Large intestine (tissue), 3 donors: Measurements from ENCODE around the gene SERINC2. TPM values are rescaled to one million over a fixed set of nuclear protein-coding genes. Genes with fewer than 3 reads are reported as not detected.
"Not testable (repeated sequence)": the region's sequence is repeated elsewhere in the genome, so short reads cannot be mapped to it uniquely, and the experiment has no call there.

ENCODE experiments used
- DNase-seq, 2 donors: peaks; one replicate each; pipeline versions ENCODE4 v3.0.0 to v3.0.0-alpha.2; 2013
- H3K27ac ChIP-seq: one replicate; pipeline ENCODE4 v1.5.1; 2013; ENCODE audit warnings: low read length
- H3K27me3 ChIP-seq: 2 replicates; pipeline ENCODE4 v1.6.1; 2013; ENCODE audit warnings: low read length; ENCODE audit not compliant: control insufficient read depth, insufficient read depth
- H3K36me3 ChIP-seq: 2 replicates; pipeline ENCODE4 v1.6.1; 2013; ENCODE audit warnings: low read length; ENCODE audit not compliant: control insufficient read depth, insufficient read depth
- H3K4me1 ChIP-seq: one replicate; pipeline ENCODE4 v1.6.1; 2013; ENCODE audit warnings: low read length; ENCODE audit not compliant: control insufficient read depth, insufficient read depth
- H3K4me3 ChIP-seq: one replicate; pipeline ENCODE4 v1.5.1; 2013; ENCODE audit warnings: low read length
- H3K9me3 ChIP-seq: one replicate; pipeline ENCODE4 v1.6.1; 2013; ENCODE audit warnings: mild to moderate bottlenecking, low read depth, low read length, moderate library complexity; ENCODE audit not compliant: control insufficient read depth
- WGBS: methylation state at CpG from one replicate; pipeline ENCODE4 v1.1.5; 2013; ENCODE audit warnings: low lambda C conversion rate; ENCODE audit not compliant: insufficient coverage; 5-methylcytosine and 5-hydroxymethylcytosine counted together
- polyA plus RNA-seq: library from polyadenylated mRNA; unstranded; fragments of 120-200 nt; gene quantifications from one replicate; pipeline ENCODE4 v1.2.1, GENCODE V29; 2013

The SERINC2 gene
- polyA plus RNA-seq, 1 donor: 65.3 TPM

DNA sequence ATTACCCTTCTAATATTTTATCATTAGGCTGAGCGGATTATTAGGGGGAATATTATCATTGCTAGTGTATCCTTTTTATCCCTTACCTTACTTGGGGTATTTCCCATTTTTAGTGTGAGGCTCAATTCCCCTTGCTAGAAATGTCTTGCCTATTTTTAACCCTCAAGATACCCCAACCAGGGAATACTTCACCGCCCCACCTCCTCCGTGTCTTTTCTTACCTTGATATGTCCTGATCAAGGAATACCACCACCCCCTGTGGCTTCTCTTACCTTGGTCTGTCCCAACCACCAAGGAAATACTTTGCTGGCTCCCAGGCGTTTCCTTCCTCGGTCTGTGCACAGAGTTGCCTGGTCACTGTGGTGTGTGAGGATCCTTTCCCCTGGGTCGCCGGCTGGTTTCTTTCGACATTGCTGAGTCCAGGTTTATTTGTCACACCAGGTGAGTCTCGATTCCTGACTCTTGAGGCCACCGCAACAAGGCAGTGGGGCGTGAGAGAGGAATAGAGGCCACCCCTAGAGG lies 57.8 kb downstream of the SERINC2 start:
- no peaks in the 10 kb centered on the region for H3K27me3 ChIP-seq
- H3K9me3 ChIP-seq: no peaks in the 10 kb centered on the region
- WGBS: no CpG with 5 or more reads among the region's 11 CpGs
- H3K4me3 ChIP-seq: no peak overlapping the region
- no peak for DNase-seq
- H3K27ac ChIP-seq: peak overlapping the region; percentile 62
- peaks cover 14% of the 10 kb centered on the region for H3K4me1 ChIP-seq
- H3K36me3 ChIP-seq: no peaks in the 10 kb centered on the region

- H3K4me1 ChIP-seq: peaks cover 14% of the 10 kb centered on the region
- not testable (repeated sequence) for H3K27me3 ChIP-seq, H3K36me3 ChIP-seq, H3K4me3 ChIP-seq, H3K9me3 ChIP-seq
- DNase-seq: peak; percentile 73 to 84
- H3K27ac ChIP-seq: peak overlapping the region; percentile 62
- WGBS: 57% methylated on average over 2 of the region's 8 CpGs
These were observed 58.7 kb downstream of the SERINC2 start for GRCh38 chr1:31471452-31472313.

- H3K27me3 ChIP-seq, DNase-seq, H3K4me3 ChIP-seq, H3K36me3 ChIP-seq, H3K9me3 ChIP-seq: not testable (repeated sequence)
- H3K4me1 ChIP-seq: peaks cover 14% of the 10 kb centered on the region
- H3K27ac ChIP-seq: peak overlapping the region; percentile 62
- WGBS: no CpG with 5 or more reads among the region's 4 CpGs
These were observed 59.3 kb downstream of the SERINC2 start for GRCh38 chr1:31472314-31472651.

- Histone ChIP-seq H3K27ac (peak overlapping the region; percentile 62), H3K4me1 (peaks cover 14% of the 10 kb centered on the region)
- not testable (repeated sequence) for H3K9me3 ChIP-seq, H3K4me3 ChIP-seq, H3K36me3 ChIP-seq, H3K27me3 ChIP-seq
- peak; percentile 7 to 53 for DNase-seq
- no CpG with 5 or more reads among the region's 1 CpG for WGBS
These were observed 59.7 kb downstream of the SERINC2 start for GRCh38 chr1:31472673-31473072.

- not testable (repeated sequence) for DNase-seq, H3K9me3 ChIP-seq, H3K36me3 ChIP-seq, H3K27ac ChIP-seq, H3K27me3 ChIP-seq, H3K4me3 ChIP-seq
- H3K4me1 ChIP-seq: peaks cover 14% of the 10 kb centered on the region
These were observed 60.5 kb downstream of the SERINC2 start for GRCh38 chr1:31473508-31473907.

- not testable (repeated sequence) for H3K4me3 ChIP-seq, H3K9me3 ChIP-seq, H3K27me3 ChIP-seq, H3K27ac ChIP-seq, DNase-seq, H3K36me3 ChIP-seq
- WGBS: no CpG with 5 or more reads among the region's 7 CpGs
- H3K4me1 ChIP-seq: peaks cover 14% of the 10 kb centered on the region
These were observed 61.6 kb downstream of the SERINC2 start for GRCh38 chr1:31474567-31474966.

- peaks cover 4% of the 10 kb centered on the region for H3K9me3 ChIP-seq
- no peak overlapping the region for H3K4me3 ChIP-seq
- no CpG with 5 or more reads among the region's 10 CpGs for WGBS
- H3K27ac ChIP-seq: no peak overlapping the region
- no peaks in the 10 kb centered on the region for H3K36me3 ChIP-seq
- no peak for DNase-seq
- H3K27me3 ChIP-seq: no peaks in the 10 kb centered on the region
- H3K4me1 ChIP-seq: peaks cover 9% of the 10 kb centered on the region
These were observed 64.2 kb downstream of the SERINC2 start for GRCh38 chr1:31476891-31477846.

DNA sequence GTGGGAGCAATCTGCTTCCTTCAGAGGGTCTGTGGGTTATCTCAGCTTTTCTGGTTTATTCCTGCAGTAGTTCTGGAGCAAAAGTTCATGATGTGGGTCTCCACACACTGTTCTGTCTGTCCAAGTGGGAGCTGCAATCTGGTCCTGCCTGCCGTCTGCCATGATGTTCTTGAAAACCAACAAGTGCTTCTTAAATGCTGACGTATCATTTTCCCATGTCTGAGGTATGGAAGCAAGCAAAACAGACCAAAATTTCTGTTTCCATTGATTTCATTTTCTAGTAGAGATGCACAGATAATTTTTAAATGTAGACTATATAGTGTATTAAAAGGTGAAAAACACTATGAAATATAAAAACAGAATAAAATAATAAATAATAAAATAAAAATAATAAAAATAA lies 65.2 kb downstream of the SERINC2 start:
- 100% methylated on average over 1 of the region's 2 CpGs for WGBS
- Histone ChIP-seq H3K27ac (no peak overlapping the region), H3K4me1 (no peaks in the 10 kb centered on the region), H3K9me3 (peaks cover 4% of the 10 kb centered on the region), H3K27me3 (no peaks in the 10 kb centered on the region), H3K36me3 (no peaks in the 10 kb centered on the region), H3K4me3 (no peak overlapping the region)
- no peak for DNase-seq

GRCh38 chr1:31479811-31480210 lies 66.8 kb downstream of the SERINC2 start:
- no peak overlapping the region for H3K4me3 ChIP-seq

DNA sequence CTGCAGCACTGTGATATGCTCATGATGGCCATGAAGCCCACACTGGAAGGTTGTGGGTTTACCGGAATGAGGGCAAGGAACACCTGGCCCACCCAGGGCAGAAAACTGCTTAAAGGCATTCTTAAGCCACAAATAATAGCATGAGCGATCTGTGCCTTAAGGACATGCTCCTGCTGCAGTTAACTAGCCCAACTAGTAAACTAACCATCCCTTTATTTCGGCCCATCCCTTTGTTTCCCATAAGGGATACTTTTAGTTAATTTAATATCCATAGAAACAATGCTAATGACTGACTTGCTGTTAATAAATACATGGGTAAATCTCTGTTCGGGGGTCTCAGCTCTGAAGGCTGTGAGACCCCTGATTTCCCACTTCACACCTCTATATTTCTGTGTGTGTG lies 67.4 kb downstream of the SERINC2 start:
- H3K27me3 ChIP-seq, H3K27ac ChIP-seq, DNase-seq, H3K4me1 ChIP-seq, H3K36me3 ChIP-seq, H3K4me3 ChIP-seq, H3K9me3 ChIP-seq: not testable (repeated sequence)
- WGBS: 70% methylated on average over 2 of the region's 4 CpGs

More at GRCh38 chr1:31479811-31480210, 66.8 kb downstream of the SERINC2 start:
- Histone ChIP-seq H3K4me1 (peaks cover 5% of the 10 kb centered on the region), H3K9me3 (peaks cover 4% of the 10 kb centered on the region), H3K27me3 (no peaks in the 10 kb centered on the region), H3K36me3 (no peaks in the 10 kb centered on the region), H3K27ac (no peak overlapping the region)
- WGBS: 100% methylated on average over 2 of the region's 2 CpGs
- no peak for DNase-seq
